ENCODE data around the gene ERGIC3.
A peak's percentile ranks its signal among the peaks of the same experiment; 100 is the strongest.
"Not testable (repeated sequence)": the region's sequence is repeated elsewhere in the genome, so short reads cannot be mapped to it uniquely, and the experiment has no call there.

The ERGIC3 gene

DNA sequence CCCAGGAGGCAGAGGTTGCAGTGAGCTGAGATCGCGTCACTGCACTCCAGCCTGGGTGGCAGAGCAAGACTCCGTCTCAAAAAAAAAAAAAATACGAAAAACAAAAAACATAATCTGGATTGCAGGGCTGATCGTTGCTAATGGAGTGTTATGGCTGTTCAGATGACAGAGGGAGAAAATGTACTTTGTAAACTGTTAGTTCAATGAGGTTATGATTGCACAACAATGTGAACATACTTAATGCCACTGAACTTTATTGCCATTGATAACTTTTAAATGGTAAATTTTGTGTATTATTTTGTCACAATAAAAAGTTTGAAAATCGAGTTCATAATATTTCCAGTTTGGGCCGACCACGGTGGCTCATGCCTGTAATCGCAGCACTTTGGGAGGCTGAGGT lies 22.9 kb upstream of the ERGIC3 start:
- DNase-seq, result no peak

DNA sequence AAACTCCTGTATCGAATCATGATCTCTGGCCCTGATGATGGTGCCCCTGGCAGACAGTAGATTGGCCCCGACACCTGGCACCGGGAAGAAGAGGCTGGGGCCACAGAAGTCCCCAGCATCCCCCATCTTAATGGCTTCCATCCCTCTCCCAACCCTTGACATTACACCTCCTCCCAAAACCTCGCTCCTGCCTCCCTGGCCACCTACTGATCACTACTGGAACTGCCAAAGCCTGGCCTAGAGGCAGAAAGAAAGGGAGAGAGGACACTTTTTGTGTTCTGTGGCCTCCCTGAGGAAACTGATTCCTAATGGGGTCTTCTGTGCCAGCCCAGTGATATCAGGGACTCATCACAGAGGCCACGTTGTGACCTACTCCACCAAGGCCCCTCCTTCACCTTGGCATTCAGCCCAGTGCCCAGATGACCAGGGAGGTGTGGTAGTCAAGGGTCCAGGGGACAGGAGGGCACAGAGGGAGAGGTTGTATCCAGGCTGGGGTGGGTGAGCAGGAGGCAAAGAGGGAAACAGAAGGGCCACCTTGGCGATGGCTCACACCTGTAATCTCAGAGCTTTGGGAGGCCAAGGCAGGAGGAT lies 18.5 kb upstream of the ERGIC3 start:
- no peak for DNase-seq

DNA sequence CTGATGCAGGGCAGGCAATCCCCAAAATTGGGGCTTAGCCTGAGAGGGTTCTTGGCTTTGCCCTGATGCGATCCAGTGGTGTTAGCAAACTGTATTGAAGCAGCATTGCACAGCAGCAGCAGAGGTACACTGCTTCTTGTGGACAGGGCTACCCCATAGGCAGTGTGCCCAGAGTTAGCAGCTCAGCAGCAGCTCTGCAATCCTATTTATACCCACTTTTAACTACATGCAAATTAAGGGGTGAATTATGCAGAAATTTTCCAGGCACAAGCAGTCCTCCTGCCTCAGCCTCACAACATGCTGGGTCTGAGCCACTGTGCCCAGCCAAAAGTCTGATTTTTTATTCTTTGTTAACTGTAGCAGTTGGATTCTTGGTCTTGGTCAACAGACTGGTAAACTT lies 16.2 kb upstream of the ERGIC3 start:
- DNase-seq, result no peak

DNA sequence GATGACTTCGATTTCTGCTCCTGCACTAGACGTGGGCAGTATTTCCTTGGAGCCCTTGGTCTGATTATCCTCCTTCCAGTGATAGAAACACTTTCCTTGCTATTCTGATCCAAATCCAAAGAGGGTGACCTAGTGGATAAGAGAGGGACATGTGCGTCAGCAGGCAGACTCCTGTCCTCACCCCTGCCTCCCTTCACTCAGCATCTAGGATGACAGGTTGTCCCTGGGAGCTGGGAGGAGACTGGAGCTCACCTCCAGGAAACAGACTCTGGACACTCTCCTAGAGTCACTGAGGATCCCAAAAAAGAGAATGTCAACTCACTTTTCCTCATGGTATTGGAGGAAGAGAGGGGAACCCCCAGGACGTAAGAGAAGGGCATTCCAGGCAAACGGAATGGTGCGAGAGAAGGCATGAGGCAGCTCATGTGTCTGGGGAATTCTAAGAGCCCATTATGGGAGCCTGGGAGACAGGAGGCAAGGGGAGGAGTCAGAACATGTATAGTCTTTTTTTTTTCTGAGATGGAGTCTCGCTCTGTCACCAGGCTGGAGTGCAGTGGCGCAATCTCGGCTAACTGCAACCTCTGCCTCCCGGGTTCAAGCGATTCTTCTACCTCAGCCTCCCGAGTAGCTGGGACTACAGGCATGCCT lies 14.6 kb upstream of the ERGIC3 start:
- no peak for DNase-seq

DNA sequence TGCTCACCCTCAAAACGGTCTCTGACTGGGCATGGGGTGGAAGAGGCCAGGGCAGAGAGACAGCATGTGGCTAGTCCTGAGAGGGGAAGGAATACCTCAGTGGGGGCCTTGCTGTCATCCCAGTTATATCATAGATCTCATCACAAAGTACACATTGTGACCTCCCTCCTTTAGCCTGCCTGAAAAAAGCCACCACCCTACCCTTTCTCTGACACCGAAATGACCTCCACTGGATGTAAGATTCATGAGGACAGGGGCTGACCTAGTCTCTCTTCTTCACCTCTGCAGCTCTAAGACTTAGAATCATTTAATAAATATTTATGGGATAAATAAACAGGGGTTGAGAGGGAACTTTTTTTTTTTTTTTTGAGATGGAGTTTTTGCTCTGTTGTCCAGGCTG lies 12.3 kb upstream of the ERGIC3 start, which contains the start of gene C20orf173:
TSS of gene C20orf173 (minus strand) at position 101 of the 400 bp plus-strand sequence. CDS start 279 bp downstream, outside the sequence.
- no peak for DNase-seq

DNA sequence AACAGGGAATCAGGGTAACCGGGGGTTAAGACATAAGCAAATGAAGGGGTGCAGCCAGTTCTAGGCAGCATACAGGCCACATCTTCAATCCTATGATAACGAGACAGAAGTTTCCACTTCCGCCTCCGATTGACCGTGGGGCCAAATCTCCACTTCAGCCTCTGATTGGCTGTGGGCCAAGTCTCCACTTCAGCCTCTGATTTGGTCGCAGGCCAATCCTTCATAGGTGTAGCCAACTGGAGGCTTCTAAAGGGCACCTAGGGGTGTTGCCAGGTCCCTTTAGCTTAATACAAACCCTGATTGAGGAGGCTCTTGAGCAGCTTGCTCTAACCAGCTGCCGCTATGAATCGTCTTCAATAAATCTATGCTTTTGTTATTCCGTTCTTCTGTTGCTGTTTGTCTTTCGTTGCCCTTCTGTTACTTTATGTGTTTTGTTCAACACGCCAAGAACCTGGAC lies 2.1 kb upstream of the ERGIC3 start:
- DNase-seq, result peak; percentile 98 to 100

DNA sequence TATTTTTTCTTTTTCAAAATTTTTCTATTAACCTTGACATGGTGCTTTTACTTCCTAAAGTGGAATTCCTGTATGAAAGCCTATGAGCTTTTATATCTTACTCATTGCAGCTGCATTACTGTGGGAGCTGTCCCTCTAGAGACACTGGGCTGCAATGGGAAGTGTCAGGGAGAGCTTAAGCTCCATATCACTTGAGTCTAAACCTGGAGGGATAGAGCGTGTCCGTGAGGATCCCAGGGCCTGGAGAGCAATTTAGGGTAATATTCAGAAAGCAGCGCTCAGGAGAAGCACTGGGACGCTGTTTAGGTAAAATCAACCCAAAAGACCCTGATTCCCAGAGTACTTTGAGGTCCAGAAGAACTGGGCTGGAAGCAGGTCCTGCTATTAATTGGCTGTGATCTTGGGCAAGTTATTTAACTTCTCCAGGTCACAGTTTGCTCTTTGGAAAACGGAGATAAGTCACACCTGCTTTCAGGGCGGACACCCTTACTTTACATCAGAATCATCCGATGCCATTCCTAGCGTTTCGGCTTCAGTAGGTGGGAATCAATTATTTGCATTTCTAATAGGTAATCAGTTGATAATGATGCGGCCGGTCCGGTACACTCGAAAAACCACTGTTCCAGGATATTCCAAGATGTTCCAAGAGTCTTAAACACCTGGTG lies 628 bp upstream of the ERGIC3 start:
- peak in 1 of 2 experiments; percentile 38 for DNase-seq

DNA sequence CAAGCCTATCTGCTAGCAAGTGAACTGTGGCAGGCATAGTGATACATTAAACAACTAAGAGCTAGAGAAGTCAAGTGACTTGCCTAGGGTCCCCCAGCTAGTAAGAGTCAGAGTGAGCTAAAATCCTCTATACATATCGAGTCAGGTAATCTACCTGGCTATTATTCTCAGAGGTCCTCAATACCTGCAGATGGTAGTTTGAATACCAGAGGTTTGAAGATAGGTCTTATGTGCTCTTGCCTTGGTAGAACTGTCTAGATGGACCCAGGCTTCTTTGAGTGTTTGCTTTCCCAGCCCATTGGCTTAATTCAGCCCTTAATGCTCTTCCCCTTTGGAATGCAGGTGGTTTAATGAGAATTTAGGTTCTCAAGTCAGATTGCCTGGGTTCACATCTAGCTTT lies 1.1 kb downstream of the ERGIC3 start:
- no peak for DNase-seq

DNA sequence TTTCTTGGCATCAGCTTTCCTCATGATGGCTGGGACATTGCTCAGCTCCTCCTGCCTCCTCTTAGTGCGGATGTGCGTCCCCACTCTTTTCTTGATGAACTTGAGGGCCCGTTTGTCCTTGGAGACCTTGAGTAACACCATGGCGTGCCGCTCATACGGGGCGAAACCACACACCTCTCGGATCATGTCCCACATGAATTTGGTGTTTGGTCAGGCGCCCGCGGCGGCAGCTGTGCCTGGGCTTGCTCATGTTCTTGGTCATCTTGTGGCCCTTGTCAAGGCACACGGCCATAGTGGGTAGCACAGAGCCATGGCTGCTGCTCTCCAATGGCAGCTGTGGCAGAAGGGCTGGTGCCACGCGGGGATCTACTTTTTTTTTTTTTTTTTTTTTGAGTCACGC lies 2.6 kb downstream of the ERGIC3 start:
- no peak for DNase-seq

DNA sequence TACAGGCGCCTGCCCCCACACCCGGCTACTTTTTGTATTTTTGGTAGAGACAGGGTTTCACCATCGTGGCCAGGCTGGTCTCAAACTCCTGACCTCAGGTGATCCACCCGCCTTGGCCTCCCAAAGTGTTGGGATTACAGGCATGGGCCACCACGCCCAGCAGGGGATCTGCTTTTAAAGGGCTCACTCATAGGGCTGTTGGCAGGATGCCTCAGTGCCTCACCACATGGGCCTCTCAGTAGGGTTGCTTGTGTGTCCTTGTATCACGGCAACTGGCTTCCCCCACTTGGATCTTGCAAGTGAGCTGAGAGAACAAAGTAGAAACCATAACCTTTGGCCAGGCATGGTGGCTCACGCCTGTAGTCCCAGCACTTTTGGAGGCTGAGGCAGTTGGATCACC lies 3.1 kb downstream of the ERGIC3 start:
- not testable (repeated sequence) for DNase-seq

DNA sequence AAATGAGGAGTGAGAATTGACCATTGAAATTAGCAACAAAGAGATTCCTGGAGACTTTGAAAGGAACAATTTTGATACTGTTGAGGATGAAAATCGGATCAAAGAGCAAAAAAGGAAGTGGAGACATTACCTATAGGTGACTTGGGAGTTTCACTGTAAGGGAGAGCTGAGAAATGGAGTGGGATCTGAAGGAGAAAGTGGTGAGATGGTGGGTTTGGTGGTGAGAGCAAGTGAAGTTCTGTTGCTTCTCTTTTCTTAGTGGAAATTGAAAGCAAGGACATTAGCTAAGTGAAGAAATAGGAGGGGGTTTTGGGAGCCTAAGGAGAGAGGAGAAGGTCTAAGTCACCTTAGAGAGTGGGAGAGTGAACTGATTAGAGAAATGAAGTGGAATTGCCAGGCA lies 4.2 kb downstream of the ERGIC3 start:
- no peak for DNase-seq

DNA sequence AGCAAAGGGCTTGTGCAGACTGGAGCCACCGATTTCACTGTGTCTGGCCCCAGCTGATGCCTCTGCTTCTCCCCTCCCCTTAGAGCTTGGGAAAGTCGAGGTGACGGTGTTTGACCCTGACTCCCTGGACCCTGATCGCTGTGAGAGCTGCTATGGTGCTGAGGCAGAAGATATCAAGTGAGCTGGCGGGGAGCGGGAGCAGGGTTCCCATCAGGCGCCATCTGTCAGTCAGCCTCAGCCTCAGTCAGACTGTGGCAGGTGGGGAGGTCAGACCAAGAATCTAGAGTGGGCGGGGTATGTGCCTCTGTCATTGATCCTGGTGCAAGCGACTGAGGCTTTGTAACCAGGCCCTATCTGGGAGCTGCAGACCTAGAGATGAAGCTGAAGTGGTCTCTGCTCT lies 5.5 kb downstream of the ERGIC3 start:
- DNase-seq, result peak; percentile 86 to 92

DNA sequence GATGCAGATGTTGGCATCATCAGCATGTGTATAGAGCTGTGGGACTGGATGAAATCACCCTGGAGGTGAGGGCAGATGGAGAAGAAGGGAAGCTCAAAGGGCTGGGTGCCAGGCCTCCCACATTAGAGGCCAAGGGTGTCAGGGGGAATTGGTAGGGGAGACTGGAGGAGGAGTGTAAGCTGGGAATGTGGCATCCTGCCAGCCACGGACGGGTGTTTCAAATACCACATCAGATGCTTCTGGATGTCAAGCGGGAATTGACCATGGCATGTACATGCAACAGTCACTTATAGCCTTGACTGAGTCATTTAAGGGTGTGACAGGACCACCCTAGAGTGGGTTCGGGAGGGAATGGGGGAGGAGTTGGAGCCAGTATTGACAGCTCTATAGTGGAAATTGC lies 9.6 kb downstream of the ERGIC3 start:
- no peak for DNase-seq

DNA sequence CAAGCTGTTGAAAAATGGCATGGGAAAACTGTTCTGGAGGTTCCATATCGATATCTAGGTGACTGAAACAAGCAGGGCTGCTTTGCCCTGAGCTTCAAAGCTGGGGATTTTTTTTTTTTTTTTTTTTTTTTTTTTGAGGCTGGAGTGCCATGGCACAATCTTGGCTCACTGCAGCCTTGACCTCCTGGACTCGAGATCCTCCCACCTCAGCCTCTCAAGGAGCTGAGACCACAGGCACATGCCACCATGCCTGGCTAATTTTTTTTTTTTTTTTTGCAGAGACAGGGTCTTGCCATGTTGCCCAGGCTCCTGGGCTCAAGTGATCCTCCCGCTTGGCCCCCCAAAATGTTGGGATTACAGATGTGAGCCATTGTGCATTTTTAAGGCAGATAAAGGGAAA lies 11.0 kb downstream of the ERGIC3 start:
- no peak for DNase-seq

DNA sequence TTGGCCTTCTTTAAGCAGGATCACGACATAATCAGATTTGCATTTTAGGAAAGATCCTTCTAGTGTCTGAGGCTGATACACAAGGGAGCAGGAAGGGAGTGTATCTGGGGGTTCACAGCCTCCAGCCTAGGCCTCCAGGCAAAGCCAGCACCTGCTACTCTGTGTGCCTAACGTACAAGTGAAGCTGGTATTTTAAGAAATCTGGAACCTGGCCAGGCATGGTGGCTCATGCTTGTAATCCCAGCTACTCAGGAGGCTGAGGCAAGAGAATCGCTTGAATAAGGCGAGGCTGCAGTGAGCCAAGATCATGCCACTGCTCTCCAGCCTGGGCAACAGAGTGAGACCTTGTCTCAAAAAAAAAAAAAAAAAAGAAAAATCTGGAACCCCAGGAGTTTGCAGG lies 13.6 kb downstream of the ERGIC3 start:
- DNase-seq, result not testable (repeated sequence)

DNA sequence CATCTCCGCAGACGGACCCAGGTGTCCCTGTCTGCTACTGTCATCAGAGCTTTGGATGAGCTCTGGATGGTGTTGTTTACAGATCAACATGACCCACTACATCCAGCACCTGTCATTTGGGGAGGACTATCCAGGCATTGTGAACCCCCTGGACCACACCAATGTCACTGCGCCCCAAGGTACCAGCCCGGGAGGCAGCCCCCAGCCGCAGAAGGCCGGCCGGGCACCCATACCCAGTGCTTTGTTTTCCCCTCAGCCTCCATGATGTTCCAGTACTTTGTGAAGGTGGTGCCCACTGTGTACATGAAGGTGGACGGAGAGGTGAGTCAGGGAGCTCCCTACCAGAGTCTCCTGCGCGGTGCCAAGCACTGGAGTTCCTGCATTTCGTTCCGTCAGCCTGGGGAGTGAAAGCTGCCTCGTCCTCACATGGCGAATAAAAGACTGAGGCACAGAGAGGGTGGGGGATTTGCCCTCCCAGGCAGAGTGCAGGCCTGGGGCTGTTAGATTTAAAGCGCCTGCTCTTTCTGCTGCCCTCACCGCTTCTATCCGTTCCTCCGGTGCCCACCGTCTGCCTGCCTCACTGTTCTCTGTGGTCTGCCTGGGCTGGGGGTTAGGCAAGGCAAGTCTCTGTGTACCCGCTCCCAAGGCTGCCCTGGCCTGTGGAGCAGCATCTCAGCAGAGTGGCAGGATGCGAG lies 14.2 kb downstream of the ERGIC3 start:
- DNase-seq, result no peak

DNA sequence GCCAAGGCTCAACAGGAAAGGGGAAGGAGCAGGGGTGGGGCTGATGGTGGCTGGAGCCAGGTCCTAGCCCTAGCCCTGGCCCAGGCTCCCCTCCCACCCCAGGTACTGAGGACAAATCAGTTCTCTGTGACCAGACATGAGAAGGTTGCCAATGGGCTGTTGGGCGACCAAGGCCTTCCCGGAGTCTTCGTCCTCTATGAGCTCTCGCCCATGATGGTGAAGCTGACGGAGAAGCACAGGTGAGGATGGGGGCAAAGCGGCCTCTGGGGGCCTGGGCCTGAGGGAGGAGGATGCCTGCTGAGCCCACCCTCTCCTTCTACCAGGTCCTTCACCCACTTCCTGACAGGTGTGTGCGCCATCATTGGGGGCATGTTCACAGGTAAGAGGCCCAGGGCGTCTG lies 15.0 kb downstream of the ERGIC3 start:
- DNase-seq, result no peak

DNA sequence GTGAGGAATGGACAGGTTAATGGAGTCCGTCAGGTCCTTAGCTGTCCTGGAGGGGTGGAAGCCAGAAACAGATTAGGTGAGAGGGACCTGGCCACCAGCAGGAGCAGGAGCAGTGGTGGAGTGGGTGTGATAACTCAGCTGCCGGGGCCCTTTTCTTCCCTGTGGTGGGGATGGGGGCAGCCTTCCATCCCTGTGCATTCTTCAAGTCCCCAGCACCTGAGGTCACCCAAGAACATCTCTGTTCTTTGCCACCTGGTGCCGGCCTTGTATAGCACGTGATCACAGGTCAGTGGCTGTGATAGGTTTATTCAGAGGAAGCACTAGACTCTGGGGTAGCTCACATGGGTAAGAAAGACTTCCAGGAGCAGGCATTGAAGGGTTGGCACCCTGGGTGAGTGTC lies 16.6 kb downstream of the ERGIC3 start:
- no peak for DNase-seq

DNA sequence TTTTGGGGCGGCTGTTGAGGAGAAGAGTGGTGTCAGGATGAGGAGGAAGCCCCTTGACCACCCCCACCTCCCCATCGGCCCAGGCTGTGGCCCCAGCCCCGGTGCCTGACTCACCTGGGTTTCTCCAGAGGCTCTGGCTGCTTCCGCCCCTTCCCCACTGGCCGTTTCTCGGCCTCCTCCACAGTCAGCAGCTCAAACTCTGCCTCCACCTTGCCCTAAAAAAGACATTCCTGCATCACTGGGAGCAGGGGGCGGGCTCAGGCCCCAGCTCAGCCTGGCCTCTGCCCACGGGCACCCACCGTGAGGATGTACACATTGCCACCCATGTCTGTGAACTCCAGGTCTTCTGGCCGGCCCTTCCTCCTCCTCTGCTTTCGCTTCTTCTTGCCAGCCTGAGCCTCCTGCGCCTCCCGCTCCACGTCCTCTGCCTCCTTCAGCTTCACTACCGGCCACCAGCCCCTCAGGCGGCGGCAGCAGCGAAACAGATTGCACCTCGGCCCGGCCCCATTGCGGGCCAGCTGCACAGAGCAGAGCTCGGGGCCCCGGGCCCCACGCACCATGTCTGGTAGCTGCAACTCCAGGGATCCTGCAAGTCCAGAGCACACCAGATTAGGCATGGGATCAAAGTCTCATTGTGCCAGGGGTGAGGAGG lies 17.3 kb downstream of the ERGIC3 start:
- DNase-seq, result no peak

DNA sequence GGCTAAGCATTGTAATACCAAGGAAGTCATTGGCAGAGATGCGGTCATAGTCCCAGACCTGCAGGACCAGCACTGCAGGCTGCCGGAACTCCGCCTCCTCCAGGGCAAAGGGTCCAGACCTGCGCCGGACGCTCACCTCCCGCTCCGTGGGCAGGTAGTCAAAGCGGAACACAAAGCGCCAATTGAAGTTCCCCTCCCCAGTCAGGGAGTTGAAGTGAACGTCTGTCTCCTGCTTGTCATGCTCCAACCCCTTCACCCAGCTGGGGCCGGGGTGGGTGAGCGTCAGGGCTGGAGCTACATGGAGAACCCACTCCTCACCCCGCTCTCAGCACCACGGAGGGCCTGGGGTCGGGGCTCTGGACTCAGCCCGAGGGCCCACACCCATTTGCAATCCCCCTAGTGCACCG lies 18.2 kb downstream of the ERGIC3 start:
- DNase-seq, result no peak

DNA sequence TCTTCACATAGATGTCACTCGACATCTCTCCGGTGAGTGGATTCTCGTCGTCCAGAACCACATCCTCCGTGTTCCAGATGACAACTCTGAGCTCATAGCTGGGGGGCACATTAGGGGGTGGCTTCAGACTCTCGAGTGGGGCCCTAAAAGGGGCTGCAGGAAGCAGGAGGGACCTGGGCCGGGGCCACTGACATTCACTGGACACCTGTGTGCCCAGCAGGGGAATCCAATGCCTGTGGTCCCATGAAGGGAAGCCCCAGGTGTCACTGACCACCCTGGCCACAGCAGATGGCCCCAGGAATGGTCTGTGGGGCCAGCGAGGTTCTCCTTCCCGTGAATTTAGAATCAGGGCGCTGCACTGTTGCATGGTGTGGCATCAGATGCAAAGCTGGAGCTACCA lies 18.7 kb downstream of the ERGIC3 start:
- no peak for DNase-seq

DNA sequence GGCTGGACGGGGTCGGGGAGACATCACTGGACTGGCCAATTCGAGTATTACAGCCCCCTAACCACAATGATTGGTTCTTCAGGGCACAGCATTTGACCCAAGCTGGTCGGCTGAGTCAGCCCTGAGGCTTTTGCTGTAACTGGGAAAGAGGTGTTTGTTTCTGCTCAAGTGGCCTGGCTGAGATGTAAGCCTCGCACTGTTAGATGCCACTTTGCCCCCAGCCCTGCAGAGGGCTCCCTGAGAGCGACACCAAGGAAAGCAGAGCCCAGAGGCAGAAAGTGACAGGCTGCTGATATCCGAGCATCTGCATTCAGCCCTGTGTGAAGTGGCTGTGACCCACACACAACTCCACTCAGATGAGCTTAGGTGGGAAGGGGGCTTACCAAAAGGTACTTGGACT lies 19.4 kb downstream of the ERGIC3 start:
- DNase-seq, result peak; percentile 88 to 93

DNA sequence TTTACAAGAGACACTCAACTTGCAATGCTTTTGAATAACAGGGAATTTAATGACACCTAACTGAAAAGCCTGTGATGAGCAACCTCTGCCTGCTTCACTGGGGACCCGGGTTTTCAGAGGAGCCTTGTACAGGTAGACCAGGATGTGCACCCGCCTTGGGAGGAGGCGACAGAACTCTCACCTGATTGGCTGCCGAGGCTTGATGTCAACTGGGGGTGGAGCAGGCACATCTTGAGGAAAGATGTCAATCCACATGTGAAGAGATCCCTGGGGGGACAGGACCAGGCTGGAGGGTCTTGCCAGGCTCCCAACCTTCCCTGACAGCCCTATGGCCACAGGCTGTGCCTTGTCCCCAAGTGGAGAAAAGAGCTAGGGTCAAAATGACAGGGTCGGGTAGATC lies 19.8 kb downstream of the ERGIC3 start:
- DNase-seq, result no peak
